KG1 (cell line): Measurements from ENCODE around the gene YDJC.
"Not testable (repeated sequence)": the region's sequence is repeated elsewhere in the genome, so short reads cannot be mapped to it uniquely, and the experiment has no call there.

ENCODE experiments used
- DNase-seq: peaks from one replicate; lab custom pipeline; 2025; lab: John Stamatoyannopoulos, UW

Gene YDJC

DNA sequence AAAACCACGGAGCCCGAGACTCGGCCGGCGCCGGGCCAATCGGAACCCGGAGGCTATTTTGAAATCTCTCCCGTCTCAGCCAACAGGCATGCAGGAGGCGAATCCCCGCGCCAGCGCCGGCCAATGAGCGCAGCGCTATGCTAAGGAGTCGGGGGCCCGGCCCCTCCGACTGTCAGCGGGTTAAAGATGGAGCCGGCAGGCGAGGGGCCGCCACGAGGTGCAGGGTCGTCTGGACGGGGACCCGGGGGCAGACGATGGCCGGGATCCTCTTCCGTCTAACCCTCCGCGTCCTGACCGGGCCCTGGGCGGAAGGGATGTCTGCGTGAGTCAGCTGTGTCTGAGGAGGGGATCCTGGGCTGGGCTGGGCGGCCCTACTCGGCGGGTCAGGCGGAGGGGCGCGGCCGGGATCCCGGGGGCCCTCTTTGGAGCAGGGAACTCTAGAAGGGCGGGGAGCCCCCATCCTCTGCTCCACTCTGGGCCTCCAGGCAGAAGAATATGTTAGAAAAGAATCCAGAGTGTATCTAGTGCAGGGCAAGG, 22.3 kb upstream of the YDJC start:
- DNase-seq: peak; percentile 80

- DNase-seq: no peak
These were observed 21.7 kb upstream of the YDJC start for GRCh38 chr22:21651521-21652009.

DNA sequence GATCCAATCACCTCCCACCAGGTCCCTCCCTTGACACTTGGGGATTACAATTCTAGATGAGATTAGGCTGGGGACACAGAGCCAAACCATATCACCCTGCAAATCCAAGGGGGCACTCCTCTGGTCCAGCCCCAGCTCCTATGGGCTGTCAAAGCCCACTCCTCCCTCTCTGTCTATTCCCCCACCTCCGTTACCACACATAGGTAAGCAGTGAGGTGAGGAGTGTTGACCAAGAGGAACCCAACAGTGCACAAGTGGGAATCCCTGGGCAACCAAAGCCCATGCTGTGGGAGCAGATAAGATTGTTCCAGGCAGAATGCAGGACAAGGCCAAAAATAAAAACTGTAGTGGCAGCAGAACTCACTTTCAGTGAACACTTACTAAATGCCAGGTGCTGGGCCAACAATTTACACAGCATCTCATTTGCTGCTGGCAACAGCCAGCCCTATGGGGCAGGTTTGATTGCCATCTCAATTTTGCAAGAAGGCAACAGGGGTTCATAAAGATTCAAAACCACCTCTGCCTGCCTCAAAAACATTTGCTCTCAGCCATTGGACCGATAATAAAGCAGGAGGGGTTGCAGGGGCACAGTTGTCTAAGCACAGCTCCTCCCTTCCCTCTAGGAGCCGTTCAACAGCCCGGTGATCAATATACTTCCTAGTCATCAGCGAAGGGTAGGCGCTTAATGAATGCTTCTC, 21.1 kb upstream of the YDJC start:
- DNase-seq: no peak

GRCh38 chr22:21650280-21650679, 20.5 kb upstream of the YDJC start:
- no peak for DNase-seq

- DNase-seq: peak; percentile 47
These were observed 17.1 kb upstream of the YDJC start for GRCh38 chr22:21646608-21647590.

- DNase-seq: not testable (repeated sequence)
These were observed 15.7 kb upstream of the YDJC start for GRCh38 chr22:21645513-21645912.

- no peak for DNase-seq
These were observed 13.9 kb upstream of the YDJC start for GRCh38 chr22:21643533-21644357.

DNA sequence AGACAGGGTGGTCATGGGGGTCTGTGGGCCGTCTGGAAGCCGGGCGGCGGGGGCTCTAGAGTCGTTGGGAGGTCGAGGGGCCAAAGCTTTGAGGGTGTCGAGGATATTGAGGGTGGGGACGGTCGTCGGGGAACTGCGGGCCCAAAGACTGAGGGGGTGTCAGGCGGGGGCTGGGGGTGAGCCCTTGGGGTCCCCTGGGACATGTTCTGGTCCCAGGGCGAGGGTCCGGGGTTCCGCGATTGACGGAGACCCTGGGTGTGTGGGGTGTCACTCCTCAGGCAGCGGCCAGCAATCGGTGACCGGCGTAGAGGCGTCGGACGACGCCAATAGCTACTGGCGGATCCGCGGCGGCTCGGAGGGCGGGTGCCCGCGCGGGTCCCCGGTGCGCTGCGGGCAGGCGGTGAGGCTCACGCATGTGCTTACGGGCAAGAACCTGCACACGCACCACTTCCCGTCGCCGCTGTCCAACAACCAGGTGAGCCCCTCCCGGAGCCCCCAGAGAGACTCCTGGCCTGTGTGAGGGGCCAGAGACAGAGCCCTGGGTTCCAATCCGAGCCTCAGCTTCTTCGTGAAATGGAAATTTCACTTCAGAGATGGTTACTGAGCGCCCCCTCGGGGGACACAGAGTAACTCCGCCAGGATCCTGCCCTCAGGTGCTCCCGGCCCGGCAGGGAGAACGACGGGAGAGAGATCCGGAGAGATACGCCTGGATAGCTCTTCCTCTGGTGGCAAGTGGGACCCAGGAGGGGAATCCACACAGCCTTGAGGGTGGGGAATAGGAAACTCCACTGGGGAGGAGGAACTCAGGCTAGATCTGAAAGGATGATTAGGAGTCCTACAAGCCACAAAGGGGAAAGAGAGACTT, 13.0 kb upstream of the YDJC start:
- DNase-seq: peak; percentile 46

DNA sequence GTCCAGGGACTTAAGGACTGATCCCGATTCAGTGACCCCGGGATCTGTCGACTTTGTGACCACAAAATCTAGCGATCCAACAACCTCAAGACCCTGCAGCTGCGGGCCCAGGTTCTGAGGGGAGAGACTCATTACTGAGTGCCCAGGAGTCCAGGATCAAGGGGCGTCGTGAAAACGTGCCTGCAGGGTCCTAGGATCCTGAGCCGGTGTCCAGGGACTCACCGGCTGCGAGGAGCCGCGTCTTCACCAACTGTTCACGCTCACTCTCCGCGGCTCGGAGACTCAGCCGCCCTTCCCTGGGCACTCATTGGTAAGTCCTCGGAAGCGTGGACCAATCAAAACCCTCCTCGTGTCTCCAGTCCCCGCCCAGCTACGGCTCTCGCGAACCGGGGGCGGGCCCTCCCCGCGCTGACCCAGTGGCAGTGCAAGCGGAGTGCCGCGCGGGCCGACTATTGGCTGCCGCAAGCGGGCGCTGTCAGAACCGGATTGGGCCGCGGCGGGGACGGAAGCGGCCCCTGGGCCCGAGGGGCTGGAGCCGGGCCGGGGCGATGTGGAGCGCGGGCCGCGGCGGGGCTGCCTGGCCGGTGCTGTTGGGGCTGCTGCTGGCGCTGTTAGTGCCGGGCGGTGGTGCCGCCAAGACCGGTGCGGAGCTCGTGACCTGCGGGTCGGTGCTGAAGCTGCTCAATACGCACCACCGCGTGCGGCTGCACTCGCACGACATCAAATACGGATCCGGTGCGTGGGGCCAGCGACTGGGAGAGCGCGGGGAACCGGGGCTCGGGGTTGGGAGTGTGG, 12.2 kb upstream of the YDJC start, which contains the start of gene SDF2L1:
SDF2L1 (plus strand) TSS at position 514 of the 795 bp plus-strand sequence; CDS start at position 549, 35 bp downstream.
- peak; percentile 94 for DNase-seq

DNA sequence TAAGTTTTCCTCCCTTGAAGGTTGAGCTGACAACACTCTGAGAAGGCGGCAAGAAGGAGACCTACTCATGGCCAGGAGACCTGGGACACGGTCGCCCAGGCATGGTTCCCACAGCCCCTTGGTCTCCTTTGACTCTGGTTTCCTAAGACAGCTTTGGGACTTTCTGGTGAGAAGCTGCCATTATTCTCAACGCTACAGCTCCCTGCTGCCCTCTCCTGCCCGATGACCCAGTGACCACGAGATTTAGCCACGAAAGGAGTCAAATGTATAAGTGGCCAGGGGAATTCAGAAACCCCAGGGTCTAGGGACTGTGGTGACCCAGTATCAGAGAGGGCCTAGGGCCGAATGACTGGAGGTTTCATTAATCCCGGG, 11.6 kb upstream of the YDJC start:
- DNase-seq: no peak

- no peak for DNase-seq
These were observed 11.0 kb upstream of the YDJC start for GRCh38 chr22:21640810-21641209.

DNA sequence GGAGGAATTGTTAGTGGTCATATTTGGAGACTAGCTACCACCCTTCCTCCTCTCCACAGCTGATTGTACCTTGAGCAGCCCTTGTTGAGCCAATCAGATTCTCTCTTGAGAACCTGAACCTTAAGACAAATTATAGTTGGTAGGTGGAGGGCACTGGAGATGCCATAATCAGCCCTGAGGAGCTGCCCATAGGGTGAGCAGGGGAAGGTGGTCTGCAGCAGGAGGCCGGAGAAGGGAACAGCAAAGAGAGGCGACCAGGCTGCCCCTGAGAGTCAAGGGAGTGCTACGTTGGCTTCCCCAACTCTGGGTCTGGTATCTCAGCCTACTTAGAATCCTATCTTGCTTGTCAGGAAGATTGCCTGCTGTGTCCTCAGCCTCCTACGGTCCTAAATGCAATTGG, 9.5 kb upstream of the YDJC start:
- no peak for DNase-seq

GRCh38 chr22:21637450-21637849, 7.6 kb upstream of the YDJC start:
- DNase-seq: not testable (repeated sequence)

DNA sequence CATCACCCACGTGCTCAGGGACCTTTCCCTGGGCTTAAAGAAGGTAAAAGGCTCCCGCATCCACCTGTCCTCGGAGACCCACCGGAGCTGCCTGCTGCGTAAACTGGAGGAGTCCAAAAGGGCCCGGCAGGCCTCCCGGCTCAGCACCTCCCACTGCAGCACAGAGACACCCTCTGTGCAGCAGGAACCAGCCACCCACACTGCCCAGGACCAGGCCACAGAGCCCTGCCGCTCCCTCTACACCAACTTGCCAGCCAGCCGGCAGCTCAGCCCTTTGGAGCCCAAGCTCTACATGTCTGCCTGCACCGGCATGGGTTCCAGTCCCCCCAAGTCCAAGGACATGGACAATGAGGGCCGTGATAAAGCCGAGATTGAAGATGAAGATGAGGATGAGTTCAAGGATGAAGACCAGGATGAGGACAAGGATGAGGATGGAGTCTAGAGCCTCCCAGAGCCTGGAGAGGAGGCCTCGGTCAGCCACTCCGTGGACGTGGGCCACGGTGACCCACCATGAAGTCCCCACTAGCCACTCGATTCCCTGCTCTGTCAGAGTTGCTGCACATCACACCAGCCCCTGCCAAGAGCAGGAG, 6.9 kb upstream of the YDJC start:
- no peak for DNase-seq

DNA sequence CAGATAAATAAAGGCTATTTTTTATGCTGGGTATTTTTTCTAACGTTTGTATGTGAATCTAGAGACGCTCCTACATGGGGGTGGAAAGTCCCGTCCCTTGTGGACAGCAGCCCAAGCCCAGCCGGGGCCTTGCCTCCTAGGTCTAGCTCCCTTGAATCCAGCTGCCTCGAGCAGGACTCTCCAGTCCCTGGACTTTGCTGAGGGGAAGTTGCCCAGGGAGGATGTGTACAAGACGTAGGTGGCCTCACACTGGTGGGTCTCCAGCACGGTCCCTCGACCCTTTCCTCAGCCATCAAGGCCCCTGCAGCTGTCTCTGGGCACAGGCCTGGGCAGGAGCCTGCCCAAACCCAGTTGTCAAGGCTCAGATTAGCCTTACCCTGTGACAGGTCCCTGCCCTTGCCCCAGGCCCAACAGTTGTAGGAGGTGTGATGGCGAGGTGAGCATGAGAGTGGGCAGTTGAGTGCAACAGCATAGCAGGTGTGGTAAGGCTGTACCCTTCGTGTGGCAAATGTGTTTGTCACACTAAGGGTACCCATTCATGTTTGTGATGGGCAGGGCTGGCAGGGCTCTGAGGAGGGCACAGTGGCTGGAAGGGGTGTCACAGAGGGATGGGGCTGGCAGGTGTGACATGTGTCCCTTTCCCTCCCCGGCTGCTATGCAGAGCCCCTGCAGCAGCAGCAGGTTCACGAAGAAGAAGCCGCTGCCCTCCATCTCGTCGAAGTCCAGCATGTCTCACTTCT, 6.1 kb upstream of the YDJC start:
- no peak for DNase-seq

DNA sequence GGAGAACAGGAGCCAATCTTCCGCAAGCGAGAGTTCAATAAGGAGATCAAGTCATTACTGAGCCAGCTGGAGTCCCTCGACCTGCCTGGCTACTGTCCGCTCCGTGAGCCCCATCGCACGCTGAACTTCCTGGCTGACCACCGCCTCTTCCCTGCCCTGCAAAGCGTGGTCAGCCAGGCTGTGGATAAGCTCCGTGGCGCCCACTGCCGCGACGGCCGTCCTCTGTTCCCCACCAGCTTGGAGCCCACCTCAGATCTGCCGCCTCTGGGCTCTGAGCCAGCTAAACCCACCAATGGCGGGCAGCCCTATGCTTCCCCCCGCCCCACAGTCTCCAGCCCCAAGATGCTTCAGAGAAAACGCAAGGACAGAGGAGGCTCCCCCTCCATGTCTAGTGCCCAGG, 5.0 kb upstream of the YDJC start:
- no peak for DNase-seq

DNA sequence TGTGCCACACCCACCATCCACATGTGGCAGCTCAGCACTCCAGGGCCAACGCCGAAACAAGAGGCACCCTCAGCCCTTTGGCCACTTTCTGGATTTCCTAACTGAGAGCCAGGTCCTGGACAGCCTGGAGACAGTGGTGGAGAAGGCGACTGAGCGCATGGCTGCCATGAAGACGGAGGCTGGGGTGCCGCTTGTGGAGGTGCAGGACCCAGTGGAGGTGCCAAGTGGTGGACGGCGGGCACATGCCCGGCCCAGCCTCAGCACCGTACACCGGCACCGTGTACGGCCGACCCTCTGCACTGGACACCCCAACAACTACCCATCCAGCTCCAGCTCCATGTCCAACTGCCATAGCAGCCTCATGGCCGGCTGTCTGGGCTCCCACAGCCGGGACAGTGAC, 4.3 kb upstream of the YDJC start:
- DNase-seq: no peak

DNA sequence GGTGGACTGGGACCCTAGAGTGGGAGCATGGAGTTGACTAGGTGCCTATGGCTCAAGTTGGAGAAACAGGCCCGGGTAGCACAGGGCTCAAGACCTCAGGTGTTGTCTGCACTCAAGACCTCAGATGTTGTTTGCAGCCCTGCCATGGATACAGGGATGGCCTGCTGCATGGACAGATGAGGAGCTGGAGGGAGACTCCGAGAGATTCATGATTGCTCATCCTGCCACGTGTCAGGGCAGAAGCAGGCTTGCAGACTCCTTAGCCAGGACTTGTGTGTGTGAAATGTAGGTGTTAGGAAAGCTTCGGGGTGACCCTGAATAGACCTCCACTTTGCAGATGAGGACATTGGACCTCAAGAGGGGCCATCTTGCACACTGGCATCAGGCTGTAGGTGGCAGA, 3.7 kb upstream of the YDJC start:
- DNase-seq: no peak

GRCh38 chr22:21632931-21633330, 3.1 kb upstream of the YDJC start:
- DNase-seq: no peak
